IMR-90 (cell line): ENCODE data around the gene ABCA7. TPM values are rescaled to one million over a fixed set of nuclear protein-coding genes. Genes with fewer than 3 reads are reported as not detected.
A peak's percentile ranks its signal among the peaks of the same experiment; 100 is the strongest.

Experiments
- ATAC-seq: fragments of 200-7000 bp; cut with Tn5 transposase; 2 replicates; pipeline ENCODE4 v1.9.1; 2020; ENCODE audit warnings: low read depth, mild to moderate bottlenecking, moderate library complexity
- BruUV-seq: library from RNA; stranded (reverse); fragments of 400-500 nt; replicated peaks from 2 replicates; lab custom pipeline; 2021; lab: Mats Ljungman, UMichigan
- CTCF ChIA-PET: fragments of 300-600 bp; formaldehyde crosslinking; extraction: SDS; loops from one replicate; lab custom pipeline; 2021; ENCODE audit warnings: antibody characterized with exemption; lab: Yijun Ruan, JAX
- POLR2A ChIA-PET: fragments of 300-600 bp; sonication (Branson Sonifier 250); formaldehyde crosslinking; loops from one replicate; lab custom pipeline; 2022; ENCODE audit warnings: antibody characterized with exemption; ENCODE audit not compliant: unreplicated experiment; lab: Charles Lee
- DNase-seq: peaks from one replicate; pipeline ENCODE4 v3.0.0; 2013
- H2AFZ ChIP-seq: replicated peaks from 2 replicates; pipeline ENCODE3; 2013; ENCODE audit warnings: low read length, mild to moderate bottlenecking; ENCODE audit not compliant: poor library complexity
- H2AK5ac ChIP-seq: 2 replicates; pipeline ENCODE4 v1.6.1; 2013; ENCODE audit warnings: low read depth, low read length, inconsistent platforms
- H2AK9ac ChIP-seq: replicated peaks from 2 replicates; pipeline ENCODE3; 2013; ENCODE audit warnings: mild to moderate bottlenecking, low read depth, low read length, moderate library complexity; ENCODE audit not compliant: poor library complexity
- H2BK120ac ChIP-seq: 2 replicates; pipeline ENCODE4 v1.6.1; 2013; ENCODE audit warnings: low read depth, low read length, inconsistent platforms
- H2BK15ac ChIP-seq: 3 replicates; pipeline ENCODE4 v1.6.1; 2013; ENCODE audit warnings: low read depth, low read length, inconsistent platforms
- H2BK20ac ChIP-seq: 2 replicates; pipeline ENCODE4 v1.6.1; 2013; ENCODE audit warnings: low read depth, mild to moderate bottlenecking, inconsistent platforms, low read length, moderate library complexity
- H2BK5ac ChIP-seq: 2 replicates; pipeline ENCODE4 v1.6.1; 2013; ENCODE audit warnings: mild to moderate bottlenecking, low read depth, low read length, inconsistent platforms; ENCODE audit not compliant: poor library complexity, severe bottlenecking
- H3K14ac ChIP-seq: replicated peaks from 2 replicates; pipeline ENCODE4 v1.6.1; 2013; ENCODE audit warnings: low read depth, low read length, inconsistent platforms
- H3K18ac ChIP-seq: 2 replicates; pipeline ENCODE4 v1.6.1; 2013; ENCODE audit warnings: low read depth, low read length, control low read depth
- H3K23ac ChIP-seq: 2 replicates; pipeline ENCODE4 v1.6.1; 2013; ENCODE audit warnings: low read depth, low read length, inconsistent platforms
- H3K27ac ChIP-seq: 2 replicates; pipeline ENCODE4 v1.5.1; 2013; ENCODE audit warnings: mild to moderate bottlenecking, control low read depth, low read length; ENCODE audit not compliant: insufficient read depth
- H3K27me3 ChIP-seq: 2 replicates; pipeline ENCODE4 v1.6.1; 2013; ENCODE audit warnings: low read length; ENCODE audit not compliant: control insufficient read depth, insufficient read depth
- H3K36me3 ChIP-seq: 2 replicates; pipeline ENCODE4 v1.6.1; 2013; ENCODE audit warnings: low read length, mixed read lengths; ENCODE audit not compliant: control insufficient read depth, insufficient read depth
- H3K4ac ChIP-seq: 2 replicates; pipeline ENCODE4 v1.6.1; 2013; ENCODE audit warnings: low read depth, low read length, inconsistent platforms
- H3K4me1 ChIP-seq: 2 replicates; pipeline ENCODE4 v1.6.1; 2013; ENCODE audit warnings: low read length, mixed read lengths; ENCODE audit not compliant: control insufficient read depth, insufficient read depth
- H3K4me2 ChIP-seq: 2 replicates; pipeline ENCODE4 v1.6.1; 2013; ENCODE audit warnings: low read depth, mild to moderate bottlenecking, control low read depth, low read length, moderate library complexity
- H3K4me3 ChIP-seq: 2 replicates; pipeline ENCODE4 v1.5.1; 2013; ENCODE audit warnings: low read depth, mild to moderate bottlenecking, control low read depth, low read length, moderate library complexity; ENCODE audit not compliant: insufficient read depth
- H3K56ac ChIP-seq: 2 replicates; pipeline ENCODE4 v1.6.1; 2013; ENCODE audit warnings: low read length, inconsistent platforms; ENCODE audit not compliant: insufficient read depth; ENCODE audit errors: extremely low read depth
- H3K79me1 ChIP-seq, 2 experiments: 2 replicates each; pipeline ENCODE4 v1.6.1; 2013; ENCODE audit warnings: low read length in 2 of 2, inconsistent platforms in 1 of 2, low read depth in 1 of 2
- H3K9ac ChIP-seq: 2 replicates; pipeline ENCODE4 v1.6.1; 2013; ENCODE audit warnings: low read depth, low read length, control low read depth
- H3K9me1 ChIP-seq: 2 replicates; pipeline ENCODE4 v1.6.1; 2013; ENCODE audit warnings: low read length, inconsistent platforms; ENCODE audit not compliant: insufficient read depth
- H3K9me3 ChIP-seq: 2 replicates; pipeline ENCODE4 v1.6.1; 2013; ENCODE audit warnings: low read length; ENCODE audit not compliant: control insufficient read depth, insufficient read depth
- H4K20me1 ChIP-seq: 2 replicates; pipeline ENCODE4 v1.6.1; 2013; ENCODE audit warnings: low read length, inconsistent platforms; ENCODE audit not compliant: insufficient read depth
- H4K5ac ChIP-seq: 2 replicates; pipeline ENCODE4 v1.6.1; 2013; ENCODE audit warnings: mild to moderate bottlenecking, low read depth, low read length, control low read depth
- H4K8ac ChIP-seq, 2 experiments: 2 replicates each; pipeline ENCODE4 v1.6.1; 2013; ENCODE audit warnings: low read depth in 2 of 2, low read length in 2 of 2, control low read depth in 1 of 2, inconsistent platforms in 1 of 2
- H4K91ac ChIP-seq: 2 replicates; pipeline ENCODE4 v1.6.1; 2013; ENCODE audit warnings: low read depth, low read length, inconsistent platforms; ENCODE audit not compliant: insufficient read depth
- BHLHE40 ChIP-seq: fragments of 150-350 bp; IDR thresholded peaks from 2 replicates; pipeline ENCODE4 v1.6.1; 2016; ENCODE audit warnings: mild to moderate bottlenecking, low read depth, low read length
- FOS ChIP-seq: fragments of 150-350 bp; IDR thresholded peaks from 2 replicates; pipeline ENCODE4 v1.6.1; 2016; ENCODE audit warnings: low read depth, low read length
- MAZ ChIP-seq: IDR thresholded peaks from 2 replicates; pipeline ENCODE4 v1.6.1; 2012; ENCODE audit warnings: low read depth, mild to moderate bottlenecking, low read length, improper control_type of control experiment, moderate library complexity, borderline replicate concordance
- NFE2L2 ChIP-seq: fragments of 150-350 bp; IDR thresholded peaks from 2 replicates; pipeline ENCODE4 v1.6.1; 2016; ENCODE audit warnings: low read depth, mild to moderate bottlenecking, low read length
- POLR2A ChIP-seq: IDR thresholded peaks from 2 replicates; pipeline ENCODE4 v1.6.1; 2012; ENCODE audit warnings: mild to moderate bottlenecking, low read depth, low read length
- RAD21 ChIP-seq: IDR thresholded peaks from 2 replicates; pipeline ENCODE4 v1.6.1; 2012; ENCODE audit warnings: low read length, improper control_type of control experiment
- RFX5 ChIP-seq: IDR thresholded peaks from 2 replicates; pipeline ENCODE4 v1.8.0; 2012; ENCODE audit warnings: low read depth, mild to moderate bottlenecking, low read length, moderate library complexity
- USF2 ChIP-seq: fragments of 150-350 bp; IDR thresholded peaks from 2 replicates; pipeline ENCODE4 v1.6.1; 2017; ENCODE audit warnings: mild to moderate bottlenecking, antibody characterized with exemption, low read length, low read depth
- WGBS, 2 experiments: methylation state at CpG; one replicate each; pipeline versions ENCODE4 v1.1.5 to v1.1.7; 2013; ENCODE audit warnings: missing lambda C conversion rate in 2 of 2; ENCODE audit not compliant: insufficient read length in 1 of 2; ENCODE audit errors: extremely low coverage in 2 of 2; 5-methylcytosine and 5-hydroxymethylcytosine counted together
- dilution Hi-C: fragments of 300-500 bp; cut with HindIII; formaldehyde crosslinking; loops from one replicate; pipeline ENCODE4 v1.14.3; 2018; ENCODE audit warnings: low sequenced_read_pairs; ENCODE audit not compliant: unreplicated experiment
- in situ Hi-C: fragments of 300-500 bp; cut with MboI; formaldehyde crosslinking; loops from 3 replicates; pipeline ENCODE4 v1.14.3; 2019; ENCODE audit warnings: low sequenced_read_pairs, inconsistent platforms, mixed read lengths
- intact Hi-C: fragments of 100-400 bp; cut with micrococcal nuclease; formaldehyde crosslinking; loops from 2 replicates; pipeline ENCODE4 v1.10.0; 2022
- polyA plus RNA-seq, 3 experiments: library from polyadenylated mRNA; depleted of rRNA; stranded (reverse); fragments of >200 nt; gene quantifications; 2 replicates each; pipeline ENCODE4 v1.2.3, GENCODE V29; 2012; ENCODE audit warnings: low replicate concordance in 1 of 3
- total RNA-seq: library from RNA; depleted of rRNA; stranded (reverse); fragments of >200 nt; gene quantifications from 2 replicates; pipeline ENCODE4 v1.2.3, GENCODE V29; 2012

ABCA7 gene
- total and polyA plus RNA-seq, 2 of the 4 experiments (the other 2 are of a cell fraction): 0.36 to 3.3 TPM

- H3K9me3 ChIP-seq: no peaks in the 10 kb centered on the region
- TF ChIP-seq MAZ (no peak), USF2 (no peak), POLR2A (0 out of 2 replicates have a peak, but pooled peaks have one; percentile 16), RAD21 (no peak), FOS (no peak), RFX5 (no peak), NFE2L2 (no peak), BHLHE40 (no peak)
- H2BK15ac ChIP-seq: no peak overlapping the region
- H3K56ac ChIP-seq: no peak overlapping the region
- H3K9me1 ChIP-seq: no peaks in the 10 kb centered on the region
- dilution Hi-C loops (no loop called here), in situ Hi-C loops (no loop called here), intact Hi-C loops (no loop called here)
- H3K9ac ChIP-seq: no peak overlapping the region
- H2AK9ac ChIP-seq: peak overlapping the region; percentile 72
- no peak overlapping the region for H3K18ac ChIP-seq
- H3K27me3 ChIP-seq: no peaks in the 10 kb centered on the region
- WGBS, 2 experiments: 89% methylated on average over 32 of the region's 59 CpGs; no CpG with 5 or more reads in 1 of the 2 experiments
- H3K36me3 ChIP-seq: peaks cover 12% of the 10 kb centered on the region
- H2BK5ac ChIP-seq: no peak overlapping the region
- no peak overlapping the region for H3K4ac ChIP-seq
- no peak overlapping the region for H3K14ac ChIP-seq
- no peak overlapping the region for H3K4me2 ChIP-seq
- no peak overlapping the region for H2AK5ac ChIP-seq
- no peak overlapping the region for H3K27ac ChIP-seq
- DNase-seq (no peak), ATAC-seq (no peak)
- no peaks in the 10 kb centered on the region for H3K4me1 ChIP-seq
- BruUV-seq: no TSS peak
- H2BK120ac ChIP-seq: no peak overlapping the region
- no peak overlapping the region for H3K4me3 ChIP-seq
- no peak overlapping the region for H4K91ac ChIP-seq
- peak overlapping the region; percentile 21 for H2AFZ ChIP-seq
- no peak overlapping the region for H4K5ac ChIP-seq
- POLR2A ChIA-PET: no interaction called here
- H4K8ac ChIP-seq: no peak overlapping the region
- CTCF ChIA-PET: no interaction called here
- H2BK20ac ChIP-seq: no peak overlapping the region
- no peaks in the 10 kb centered on the region; a peak in 1 of 4 replicates for H3K79me1 ChIP-seq
- no peak overlapping the region for H3K23ac ChIP-seq
- H4K20me1 ChIP-seq: peaks cover 10% of the 10 kb centered on the region; the same call in 1 of the 2 replicates
These were observed 43.3 kb downstream of the ABCA7 start for GRCh38 chr19:1082928-1083816.
